ENCODE results near the gene SMG5.

The SMG5 gene

DNA sequence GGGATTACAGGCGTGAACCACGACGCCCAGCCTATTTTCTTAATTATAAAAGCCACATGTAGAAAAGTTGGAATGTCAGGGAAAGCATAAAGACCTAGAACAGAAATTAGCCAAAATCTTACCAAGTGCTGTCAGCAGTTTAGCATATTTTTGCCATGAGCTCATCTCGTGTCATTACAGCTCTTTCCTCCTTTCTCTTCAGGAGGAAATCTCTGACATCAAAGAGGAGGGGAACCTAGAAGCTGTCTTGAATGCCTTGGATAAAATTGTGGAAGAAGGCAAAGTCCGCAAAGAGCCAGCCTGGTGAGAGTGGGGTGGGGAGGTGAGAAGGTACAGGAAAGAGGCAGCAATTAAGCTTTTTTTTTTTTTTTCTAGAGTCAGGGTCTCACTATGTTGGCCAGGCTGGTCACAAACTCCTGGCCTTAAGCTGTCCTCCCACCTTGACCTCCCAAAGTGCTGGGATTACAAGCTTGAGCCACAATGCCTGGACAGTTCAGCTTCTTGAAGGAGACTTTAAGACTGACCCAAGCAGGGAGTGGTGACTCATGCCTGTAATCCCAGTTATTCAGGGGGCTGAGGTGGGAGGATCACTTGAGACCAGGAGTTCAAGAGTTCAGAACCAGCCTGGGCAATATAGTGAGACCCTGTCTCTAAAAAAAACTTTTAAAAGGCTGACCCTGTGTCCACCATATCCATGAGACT, 49.0 kb downstream of the SMG5 start:
- Histone ChIP-seq H3K79me2 (ENCODE audit: low read length) (peaks cover 10% of the 10 kb centered on the region; the same call in 1 of the 2 replicates), H3K9me2 (replicated peaks; ENCODE audit: insufficient read depth, low read length) (no peaks in the 10 kb centered on the region), H3K9ac (ENCODE audit: low read length) (no peak overlapping the region), H3K9me3 (replicated peaks; ENCODE audit: insufficient read depth, low read length) (no peaks in the 10 kb centered on the region), H4K20me1 (ENCODE audit: insufficient read depth, low read length) (no peaks in the 10 kb centered on the region), H3K27ac (ENCODE audit: low read length) (no peak overlapping the region), H3F3A (ENCODE audit: insufficient read depth, low read length) (peaks cover 2% of the 10 kb centered on the region; the same call in 1 of the 2 replicates), H3K4me1 (ENCODE audit: low read length) (peaks cover 5% of the 10 kb centered on the region), H3K27me3 (replicated peaks; ENCODE audit: insufficient read depth, low read length) (no peaks in the 10 kb centered on the region), H3K4me2 (ENCODE audit: low read depth, low read length) (no peak overlapping the region), H3K36me3 (replicated peaks; ENCODE audit: insufficient read depth, low read length) (peaks cover 10% of the 10 kb centered on the region; the same call in 1 of the 2 replicates), H3K4me3 (ENCODE audit: low read length) (no peak overlapping the region), H2AFZ (ENCODE audit: low read length) (no peak overlapping the region)
- no peak for DNase-seq
- TF ChIP-seq EZH2phosphoT487 (IDR thresholded peaks at IDR 0.05; ENCODE audit: low read length) (no peak), EZH2 (optimal IDR thresholded peaks at IDR 0.05; ENCODE audit: low read depth, low read length) (no peak)
- TF ChIP-seq, protein P1, sequence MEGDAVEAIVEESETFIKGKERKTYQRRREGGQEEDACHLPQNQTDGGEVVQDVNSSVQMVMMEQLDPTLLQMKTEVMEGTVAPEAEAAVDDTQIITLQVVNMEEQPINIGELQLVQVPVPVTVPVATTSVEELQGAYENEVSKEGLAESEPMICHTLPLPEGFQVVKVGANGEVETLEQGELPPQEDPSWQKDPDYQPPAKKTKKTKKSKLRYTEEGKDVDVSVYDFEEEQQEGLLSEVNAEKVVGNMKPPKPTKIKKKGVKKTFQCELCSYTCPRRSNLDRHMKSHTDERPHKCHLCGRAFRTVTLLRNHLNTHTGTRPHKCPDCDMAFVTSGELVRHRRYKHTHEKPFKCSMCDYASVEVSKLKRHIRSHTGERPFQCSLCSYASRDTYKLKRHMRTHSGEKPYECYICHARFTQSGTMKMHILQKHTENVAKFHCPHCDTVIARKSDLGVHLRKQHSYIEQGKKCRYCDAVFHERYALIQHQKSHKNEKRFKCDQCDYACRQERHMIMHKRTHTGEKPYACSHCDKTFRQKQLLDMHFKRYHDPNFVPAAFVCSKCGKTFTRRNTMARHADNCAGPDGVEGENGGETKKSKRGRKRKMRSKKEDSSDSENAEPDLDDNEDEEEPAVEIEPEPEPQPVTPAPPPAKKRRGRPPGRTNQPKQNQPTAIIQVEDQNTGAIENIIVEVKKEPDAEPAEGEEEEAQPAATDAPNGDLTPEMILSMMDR (IDR thresholded peaks at IDR 0.05; ENCODE audit: low read length), result no peak

DNA sequence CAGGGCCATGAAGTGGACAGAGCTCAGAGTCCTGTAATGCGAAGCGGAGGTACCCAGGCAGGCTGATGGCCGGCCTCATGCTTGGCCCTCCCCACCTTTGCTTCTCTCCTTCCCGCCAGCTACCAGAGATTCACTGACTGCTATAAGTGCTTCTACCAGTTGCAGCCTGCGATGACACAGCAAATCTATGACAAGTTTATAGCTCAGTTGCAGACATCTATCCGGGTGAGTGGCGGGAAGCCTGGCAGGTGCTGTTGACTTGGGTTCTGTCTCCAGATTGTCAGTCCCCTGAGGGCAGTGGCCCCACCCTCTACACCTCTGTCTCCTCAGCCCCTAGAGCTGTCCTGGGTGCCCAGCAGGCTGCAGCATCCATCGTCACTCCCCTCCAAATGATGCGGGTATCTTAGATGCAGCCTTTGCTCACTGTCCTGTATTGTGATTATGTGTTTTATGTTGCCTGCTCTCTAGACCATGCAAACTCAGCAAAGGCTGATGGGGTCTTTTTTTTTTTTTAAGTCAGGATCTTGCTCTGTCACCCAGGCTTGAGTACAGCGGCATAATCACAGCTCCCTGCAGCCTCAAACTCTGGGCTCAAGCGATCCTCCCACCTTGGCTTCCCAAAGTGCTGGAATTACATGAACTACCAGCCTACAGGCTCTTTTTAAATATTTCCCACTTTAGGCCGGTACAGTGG, 50.3 kb downstream of the SMG5 start:
- Histone ChIP-seq H4K20me1 (ENCODE audit: insufficient read depth, low read length) (no peaks in the 10 kb centered on the region), H3K4me2 (ENCODE audit: low read depth, low read length) (no peak overlapping the region), H2AFZ (ENCODE audit: low read length) (no peak overlapping the region), H3F3A (ENCODE audit: insufficient read depth, low read length) (peaks cover 11% of the 10 kb centered on the region), H3K9ac (ENCODE audit: low read length) (no peak overlapping the region), H3K4me3 (ENCODE audit: low read length) (no peak overlapping the region), H3K79me2 (ENCODE audit: low read length) (peaks cover 10% of the 10 kb centered on the region; the same call in 1 of the 2 replicates), H3K9me3 (replicated peaks; ENCODE audit: insufficient read depth, low read length) (no peaks in the 10 kb centered on the region), H3K27ac (ENCODE audit: low read length) (no peak overlapping the region), H3K4me1 (ENCODE audit: low read length) (peaks cover 16% of the 10 kb centered on the region), H3K36me3 (replicated peaks; ENCODE audit: insufficient read depth, low read length) (peaks cover 4% of the 10 kb centered on the region; the same call in 1 of the 2 replicates), H3K27me3 (replicated peaks; ENCODE audit: insufficient read depth, low read length) (no peaks in the 10 kb centered on the region), H3K9me2 (replicated peaks; ENCODE audit: insufficient read depth, low read length) (no peaks in the 10 kb centered on the region)
- no peak for DNase-seq
- TF ChIP-seq EZH2 (optimal IDR thresholded peaks at IDR 0.05; ENCODE audit: low read depth, low read length), result no peak
- TF ChIP-seq, protein P1 (IDR thresholded peaks at IDR 0.05; ENCODE audit: low read length), result no peak
- no peak for TF ChIP-seq EZH2phosphoT487 (IDR thresholded peaks at IDR 0.05; ENCODE audit: low read length)

DNA sequence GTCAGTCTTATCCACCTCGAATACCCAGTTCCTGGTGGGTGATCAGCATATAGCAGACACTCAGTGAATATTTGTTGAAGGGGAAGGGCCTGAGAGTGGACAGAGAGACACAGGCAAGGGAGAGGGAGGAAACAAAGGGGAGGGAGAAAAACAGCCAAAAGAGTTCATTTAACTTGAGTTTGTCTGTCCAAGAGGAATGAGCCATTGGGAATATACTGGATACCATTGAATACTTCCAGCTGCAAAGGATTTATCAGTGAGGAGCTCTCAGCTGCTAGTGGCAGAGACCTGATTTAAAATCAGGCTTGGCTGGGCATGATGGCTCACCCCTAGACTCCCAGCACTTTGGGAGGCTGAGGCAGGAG, 52.2 kb downstream of the SMG5 start:
- Histone ChIP-seq H3K79me2 (ENCODE audit: low read length) (peaks cover 10% of the 10 kb centered on the region; the same call in 1 of the 2 replicates), H3K27ac (ENCODE audit: low read length) (no peak overlapping the region), H3K9ac (ENCODE audit: low read length) (no peak overlapping the region), H2AFZ (ENCODE audit: low read length) (no peak overlapping the region), H3K9me3 (replicated peaks; ENCODE audit: insufficient read depth, low read length) (no peaks in the 10 kb centered on the region), H3K4me1 (ENCODE audit: low read length) (peaks cover 27% of the 10 kb centered on the region), H4K20me1 (ENCODE audit: insufficient read depth, low read length) (no peaks in the 10 kb centered on the region), H3K4me2 (ENCODE audit: low read depth, low read length) (no peak overlapping the region), H3K36me3 (replicated peaks; ENCODE audit: insufficient read depth, low read length) (no peaks in the 10 kb centered on the region), H3K9me2 (replicated peaks; ENCODE audit: insufficient read depth, low read length) (no peaks in the 10 kb centered on the region), H3F3A (ENCODE audit: insufficient read depth, low read length) (peaks cover 29% of the 10 kb centered on the region), H3K27me3 (replicated peaks; ENCODE audit: insufficient read depth, low read length) (no peaks in the 10 kb centered on the region), H3K4me3 (ENCODE audit: low read length) (no peak overlapping the region)
- TF ChIP-seq, protein P1 (IDR thresholded peaks at IDR 0.05; ENCODE audit: low read length), result no peak
- TF ChIP-seq EZH2 (optimal IDR thresholded peaks at IDR 0.05; ENCODE audit: low read depth, low read length) (no peak), EZH2phosphoT487 (IDR thresholded peaks at IDR 0.05; ENCODE audit: low read length) (no peak)
- DNase-seq, result no peak

All from MM.1S (cell line).